HCT116 (cell line): ENCODE data around the gene G6PC2.

ENCODE experiments used
- EZH2 ChIP-seq: fragments of 200-600 bp; sonication (generic); IDR thresholded peaks from 2 replicates; pipeline ENCODE4 v1.6.1; 2017; ENCODE audit warnings: antibody characterized with exemption, mixed run types
- TF ChIP-seq, protein P1 (sequence below), 3 experiments: fragments of 200-600 bp in 1 of 3; sonication (generic) in 1 of 3; IDR thresholded peaks in 2 of 3; conservative IDR thresholded peaks in 1 of 3; 2 replicates each; pipeline ENCODE4 v1.5.1; 2012 to 2017; ENCODE audit warnings: low read depth in 2 of 3, low read length in 2 of 3, antibody characterized with exemption in 1 of 3, borderline replicate concordance in 1 of 3, control low read depth in 1 of 3, mild to moderate bottlenecking in 1 of 3, mixed read lengths in 1 of 3, mixed run types in 1 of 3, moderate library complexity in 1 of 3; ENCODE audit not compliant: insufficient read depth in 1 of 3

DNA sequence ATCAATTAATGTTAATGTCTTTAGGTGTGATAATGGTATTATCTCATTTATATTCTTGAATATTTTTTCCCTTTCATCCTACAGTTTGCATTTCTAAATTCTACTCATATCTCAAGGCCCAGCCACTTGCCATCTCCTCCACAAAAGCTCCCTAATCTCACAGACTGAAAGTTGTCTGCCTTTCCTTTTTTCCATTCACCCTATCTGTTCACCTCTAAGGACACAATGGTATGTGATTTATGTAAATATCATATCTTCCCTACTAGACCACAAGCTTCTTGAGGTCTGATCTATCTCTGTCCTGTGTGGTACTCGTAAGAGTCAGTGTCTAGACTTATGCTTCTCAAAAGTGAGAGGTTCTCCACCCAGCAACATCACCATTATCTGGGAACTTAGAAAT, 7.0 kb upstream of the G6PC2 start:
- TF ChIP-seq, protein P1, sequence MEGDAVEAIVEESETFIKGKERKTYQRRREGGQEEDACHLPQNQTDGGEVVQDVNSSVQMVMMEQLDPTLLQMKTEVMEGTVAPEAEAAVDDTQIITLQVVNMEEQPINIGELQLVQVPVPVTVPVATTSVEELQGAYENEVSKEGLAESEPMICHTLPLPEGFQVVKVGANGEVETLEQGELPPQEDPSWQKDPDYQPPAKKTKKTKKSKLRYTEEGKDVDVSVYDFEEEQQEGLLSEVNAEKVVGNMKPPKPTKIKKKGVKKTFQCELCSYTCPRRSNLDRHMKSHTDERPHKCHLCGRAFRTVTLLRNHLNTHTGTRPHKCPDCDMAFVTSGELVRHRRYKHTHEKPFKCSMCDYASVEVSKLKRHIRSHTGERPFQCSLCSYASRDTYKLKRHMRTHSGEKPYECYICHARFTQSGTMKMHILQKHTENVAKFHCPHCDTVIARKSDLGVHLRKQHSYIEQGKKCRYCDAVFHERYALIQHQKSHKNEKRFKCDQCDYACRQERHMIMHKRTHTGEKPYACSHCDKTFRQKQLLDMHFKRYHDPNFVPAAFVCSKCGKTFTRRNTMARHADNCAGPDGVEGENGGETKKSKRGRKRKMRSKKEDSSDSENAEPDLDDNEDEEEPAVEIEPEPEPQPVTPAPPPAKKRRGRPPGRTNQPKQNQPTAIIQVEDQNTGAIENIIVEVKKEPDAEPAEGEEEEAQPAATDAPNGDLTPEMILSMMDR (IDR thresholded peaks at IDR 0.05 in 2 of 3, conservative IDR thresholded peaks at IDR 0.05 in 1 of 3; ENCODE audit: borderline replicate concordance in 1 of 3, insufficient read depth in 1 of 3, low read depth in 2 of 3, low read length in 2 of 3), result no peak
- no peak for TF ChIP-seq EZH2
